Measurements from ENCODE around the gene AFTPH. TPM values are rescaled to one million over a fixed set of nuclear protein-coding genes. Genes with fewer than 3 reads are reported as not detected.

Gene AFTPH
- total RNA-seq, 1 experiment from 2014 or later = 42.2 TPM

- DNase-seq = no peak
- H3K4me3 Mint-ChIP-seq (ENCODE audit: low read depth, unreplicated experiment) = no peak overlapping the region
- no peaks in the 10 kb centered on the region for H3K27me3 Mint-ChIP-seq (ENCODE audit: unreplicated experiment)
- intact Hi-C loops (cut with micrococcal nuclease; ENCODE audit: unreplicated experiment) = no loop called here
- no TSS peak for BruUV-seq (replicated peaks)
- no peaks in the 10 kb centered on the region for H3K9me3 Mint-ChIP-seq (ENCODE audit: low read depth, unreplicated experiment)
- CTCF ChIA-PET = no interaction called here
- TF ChIP-seq CTCF (IDR thresholded peaks at IDR 0.05; ENCODE audit: unreplicated experiment) = no peak
- peaks cover 22% of the 10 kb centered on the region for H3K4me1 Mint-ChIP-seq (ENCODE audit: low read depth, unreplicated experiment)
- no peak overlapping the region for H3K27ac Mint-ChIP-seq (ENCODE audit: unreplicated experiment)
- H3K36me3 Mint-ChIP-seq (ENCODE audit: insufficient read depth, unreplicated experiment) = no peaks in the 10 kb centered on the region
Observed at GRCh38 chr2:64598226-64598625, 74.1 kb downstream of the AFTPH start.

GRCh38 chr2:64599469-64599868 is 75.3 kb downstream of the AFTPH start:
- no TSS peak for BruUV-seq (replicated peaks)
- Mint-ChIP-seq H3K9me3 (ENCODE audit: low read depth, unreplicated experiment) (peaks cover under 1% of the 10 kb centered on the region), H3K4me3 (ENCODE audit: low read depth, unreplicated experiment) (no peak overlapping the region), H3K27ac (ENCODE audit: unreplicated experiment) (no peak overlapping the region), H3K36me3 (ENCODE audit: insufficient read depth, unreplicated experiment) (peaks cover 7% of the 10 kb centered on the region), H3K4me1 (ENCODE audit: low read depth, unreplicated experiment) (peaks cover 22% of the 10 kb centered on the region), H3K27me3 (ENCODE audit: unreplicated experiment) (no peaks in the 10 kb centered on the region)
- intact Hi-C loops (cut with micrococcal nuclease; ENCODE audit: unreplicated experiment) = no loop called here
- TF ChIP-seq CTCF (IDR thresholded peaks at IDR 0.05; ENCODE audit: unreplicated experiment) = no peak
- no peak for DNase-seq
- CTCF ChIA-PET = interaction anchor here (0.6 kb wide), 1 partner anchor 434 kb away, joined by 4 read pairs; no protein-coding TSS in a partner anchor

GRCh38 chr2:64601034-64601754 is 77.1 kb downstream of the AFTPH start:
- CTCF ChIA-PET = interaction anchor here (0.6 to 1.1 kb wide), 3 partner anchors 14 to 185 kb away, joined by 3 read pairs; no protein-coding TSS in a partner anchor
- no peak overlapping the region for H3K27ac Mint-ChIP-seq (ENCODE audit: unreplicated experiment)
- TF ChIP-seq CTCF (IDR thresholded peaks at IDR 0.05; ENCODE audit: unreplicated experiment) = no peak
- peaks cover 27% of the 10 kb centered on the region for H3K4me1 Mint-ChIP-seq (ENCODE audit: low read depth, unreplicated experiment)
- H3K4me3 Mint-ChIP-seq (ENCODE audit: low read depth, unreplicated experiment) = no peak overlapping the region
- DNase-seq = no peak
- intact Hi-C loops (cut with micrococcal nuclease; ENCODE audit: unreplicated experiment) = no loop called here
- no peaks in the 10 kb centered on the region for H3K27me3 Mint-ChIP-seq (ENCODE audit: unreplicated experiment)
- H3K9me3 Mint-ChIP-seq (ENCODE audit: low read depth, unreplicated experiment) = peaks cover 4% of the 10 kb centered on the region
- BruUV-seq (replicated peaks) = no TSS peak
- peaks cover 9% of the 10 kb centered on the region for H3K36me3 Mint-ChIP-seq (ENCODE audit: insufficient read depth, unreplicated experiment)

GRCh38 chr2:64601785-64602391 is 77.8 kb downstream of the AFTPH start:
- H3K27ac Mint-ChIP-seq (ENCODE audit: unreplicated experiment) = no peak overlapping the region
- CTCF ChIA-PET = no interaction called here
- no peak overlapping the region for H3K4me3 Mint-ChIP-seq (ENCODE audit: low read depth, unreplicated experiment)
- H3K4me1 Mint-ChIP-seq (ENCODE audit: low read depth, unreplicated experiment) = peaks cover 34% of the 10 kb centered on the region
- no peaks in the 10 kb centered on the region for H3K27me3 Mint-ChIP-seq (ENCODE audit: unreplicated experiment)
- no peak for TF ChIP-seq CTCF (IDR thresholded peaks at IDR 0.05; ENCODE audit: unreplicated experiment)
- H3K36me3 Mint-ChIP-seq (ENCODE audit: insufficient read depth, unreplicated experiment) = peaks cover 16% of the 10 kb centered on the region
- intact Hi-C loops (cut with micrococcal nuclease; ENCODE audit: unreplicated experiment) = no loop called here
- no TSS peak for BruUV-seq (replicated peaks)
- no peak for DNase-seq
- peaks cover 4% of the 10 kb centered on the region for H3K9me3 Mint-ChIP-seq (ENCODE audit: low read depth, unreplicated experiment)

All from Calu3 (cell line).